Measurements from ENCODE around the gene EIF3K. TPM values are rescaled to one million over a fixed set of nuclear protein-coding genes. Genes with fewer than 3 reads are reported as not detected.

Gene EIF3K
- total RNA-seq, 4 donors from 2014 or later, result 392 to 489 (median 414) TPM

- WGBS, 2 donors (ENCODE audit: low coverage in 1 of 2), result 6 to 18% methylated on average over 4 to 5 of the region's 7 CpGs
Measured at GRCh38 chr19:38653028-38653571, 34.1 kb downstream of the EIF3K start.

GRCh38 chr19:38654628-38655055 lies 35.7 kb downstream of the EIF3K start:
- no peaks in the 10 kb centered on the region for H3K9me3 ChIP-seq
- no peaks in the 10 kb centered on the region for H3K27me3 ChIP-seq
- H3K4me1 ChIP-seq, result peaks cover 32 to 98% (median 64%) of the 10 kb centered on the region in 3 donors
- WGBS, 2 donors (ENCODE audit: low coverage in 1 of 2), result 9 to 16% methylated on average over 4 to 6 of the region's 6 CpGs
- TF ChIP-seq, protein P1, sequence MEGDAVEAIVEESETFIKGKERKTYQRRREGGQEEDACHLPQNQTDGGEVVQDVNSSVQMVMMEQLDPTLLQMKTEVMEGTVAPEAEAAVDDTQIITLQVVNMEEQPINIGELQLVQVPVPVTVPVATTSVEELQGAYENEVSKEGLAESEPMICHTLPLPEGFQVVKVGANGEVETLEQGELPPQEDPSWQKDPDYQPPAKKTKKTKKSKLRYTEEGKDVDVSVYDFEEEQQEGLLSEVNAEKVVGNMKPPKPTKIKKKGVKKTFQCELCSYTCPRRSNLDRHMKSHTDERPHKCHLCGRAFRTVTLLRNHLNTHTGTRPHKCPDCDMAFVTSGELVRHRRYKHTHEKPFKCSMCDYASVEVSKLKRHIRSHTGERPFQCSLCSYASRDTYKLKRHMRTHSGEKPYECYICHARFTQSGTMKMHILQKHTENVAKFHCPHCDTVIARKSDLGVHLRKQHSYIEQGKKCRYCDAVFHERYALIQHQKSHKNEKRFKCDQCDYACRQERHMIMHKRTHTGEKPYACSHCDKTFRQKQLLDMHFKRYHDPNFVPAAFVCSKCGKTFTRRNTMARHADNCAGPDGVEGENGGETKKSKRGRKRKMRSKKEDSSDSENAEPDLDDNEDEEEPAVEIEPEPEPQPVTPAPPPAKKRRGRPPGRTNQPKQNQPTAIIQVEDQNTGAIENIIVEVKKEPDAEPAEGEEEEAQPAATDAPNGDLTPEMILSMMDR (IDR thresholded peaks at IDR 0.05), result no peak
- TF ChIP-seq POLR2AphosphoS5 (IDR thresholded peaks at IDR 0.05) (peak; percentile 78), POLR2A (IDR thresholded peaks at IDR 0.05) (no peak), EP300 (IDR thresholded peaks at IDR 0.05) (no peak)
- H3K27ac ChIP-seq, result peak overlapping the region; percentile 95 to 97 (median 96)
- no peak overlapping the region for H3K4me3 ChIP-seq
- peaks cover 0 to 3% of the 10 kb centered on the region in 2 donors for H3K36me3 ChIP-seq
- ATAC-seq, result no peak

More at GRCh38 chr19:38653028-38653571, 34.1 kb downstream of the EIF3K start:
- peak; percentile 30 for ATAC-seq
- Histone ChIP-seq H3K36me3 (peaks cover 0 to 3% of the 10 kb centered on the region in 2 donors), H3K27ac (peak overlapping the region; percentile 95 to 97 (median 96)), H3K27me3 (no peaks in the 10 kb centered on the region), H3K9me3 (no peaks in the 10 kb centered on the region), H3K4me1 (peaks cover 24 to 95% (median 54%) of the 10 kb centered on the region in 3 donors), H3K4me3 (no peak overlapping the region)
- TF ChIP-seq, protein P1 (IDR thresholded peaks at IDR 0.05), result peak in 2 of 4 experiments; percentile 9 to 21
- no peak for TF ChIP-seq POLR2A (IDR thresholded peaks at IDR 0.05)
- peak; percentile 70 for TF ChIP-seq POLR2AphosphoS5 (IDR thresholded peaks at IDR 0.05)
- TF ChIP-seq EP300 (IDR thresholded peaks at IDR 0.05), result no peak

DNA sequence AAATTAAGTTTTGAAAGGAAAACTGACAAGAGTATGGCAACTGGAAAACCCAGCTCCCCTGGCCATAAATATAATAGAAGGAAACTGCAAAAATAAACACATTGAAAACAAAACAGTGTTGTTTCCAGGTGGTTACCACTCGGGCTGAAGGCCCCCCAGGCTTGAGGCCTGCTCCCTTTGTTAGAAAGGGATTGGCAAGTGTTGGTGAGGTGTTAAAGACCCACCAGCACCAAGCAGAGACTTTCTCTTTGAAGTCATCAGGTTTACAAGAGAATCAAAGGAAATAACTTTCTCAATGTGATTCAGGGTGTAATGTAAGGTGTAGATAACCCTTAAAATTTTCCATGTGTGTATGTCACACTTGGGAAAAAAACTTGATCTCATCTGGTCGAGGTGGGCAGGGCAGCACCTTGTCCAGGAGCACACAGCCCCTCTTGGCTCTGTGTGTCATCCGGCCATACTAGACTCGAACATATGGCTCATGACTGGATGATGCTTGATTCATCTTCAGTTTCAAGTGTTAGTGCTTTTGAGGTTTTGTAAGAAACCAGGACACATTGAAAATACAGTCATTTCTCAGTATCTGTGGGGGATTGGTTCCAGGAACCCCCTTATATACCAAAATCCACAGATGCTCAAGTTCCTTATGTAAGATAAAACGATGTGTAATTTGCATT lies 36.3 kb downstream of the EIF3K start:
- H3K27ac ChIP-seq, result peak overlapping the region; percentile 95 to 97 (median 96)
- H3K27me3 ChIP-seq, result no peaks in the 10 kb centered on the region
- H3K4me1 ChIP-seq, result peaks cover 35 to 98% (median 70%) of the 10 kb centered on the region in 3 donors
- WGBS, 2 donors (ENCODE audit: low coverage in 1 of 2), result 37 to 46% methylated on average over 4 to 5 of the region's 5 CpGs
- peaks cover 0 to 3% of the 10 kb centered on the region in 2 donors for H3K36me3 ChIP-seq
- TF ChIP-seq POLR2AphosphoS5 (IDR thresholded peaks at IDR 0.05), result no peak
- no peak for TF ChIP-seq POLR2A (IDR thresholded peaks at IDR 0.05)
- TF ChIP-seq, protein P1 (IDR thresholded peaks at IDR 0.05), result no peak
- TF ChIP-seq EP300 (IDR thresholded peaks at IDR 0.05), result no peak
- H3K9me3 ChIP-seq, result no peaks in the 10 kb centered on the region
- H3K4me3 ChIP-seq, result no peak overlapping the region
- ATAC-seq, result no peak

DNA sequence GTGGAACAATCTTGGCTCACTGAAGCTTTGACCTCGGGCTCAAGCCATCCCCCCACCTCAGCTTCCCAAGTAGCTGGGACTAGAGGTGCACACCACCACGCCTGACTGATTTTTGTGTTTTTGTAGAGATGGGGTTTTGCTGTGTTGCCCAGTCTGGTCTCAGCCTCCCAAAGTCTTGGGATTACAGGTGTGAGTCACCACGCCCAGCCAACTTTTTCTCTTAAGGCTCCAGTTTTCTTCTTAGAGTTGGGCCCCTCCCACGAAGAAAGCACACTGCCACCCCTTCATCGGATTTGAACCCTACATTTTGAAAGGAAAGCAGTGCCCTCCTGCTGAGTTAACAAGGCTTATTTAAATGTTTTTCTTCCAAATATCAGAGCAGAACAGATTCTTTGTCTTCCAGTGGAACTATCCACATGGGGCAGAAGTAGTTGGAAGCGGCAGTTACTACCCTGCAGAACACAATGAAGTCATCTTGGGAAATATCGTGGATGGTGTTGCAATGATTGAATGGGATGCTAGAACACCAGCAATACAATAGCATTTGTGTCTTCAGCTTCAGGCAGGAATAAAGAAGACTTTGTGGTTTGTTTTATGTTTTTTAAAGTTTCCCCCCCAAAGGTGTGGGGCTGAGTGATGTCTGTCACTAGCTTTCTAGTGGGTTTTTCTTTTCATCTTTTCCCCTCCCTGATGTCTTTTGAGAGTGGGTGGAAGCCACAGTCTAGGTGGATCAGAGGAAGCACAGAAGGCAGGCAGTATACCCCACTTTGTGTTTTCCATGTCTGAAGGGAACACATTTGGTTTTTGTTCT lies 37.4 kb downstream of the EIF3K start:
- Histone ChIP-seq H3K27me3 (no peaks in the 10 kb centered on the region), H3K27ac (peak overlapping the region; percentile 95 to 97 (median 96)), H3K4me3 (no peak overlapping the region), H3K36me3 (peaks cover 0 to 7% of the 10 kb centered on the region in 2 donors), H3K9me3 (no peaks in the 10 kb centered on the region), H3K4me1 (peaks cover 35 to 98% (median 74%) of the 10 kb centered on the region in 3 donors)
- 61 to 64% methylated on average over 6 to 7 of the region's 7 CpGs for WGBS, 2 donors (ENCODE audit: low coverage in 1 of 2)
- ATAC-seq, result peak; percentile 34
- TF ChIP-seq, protein P1 (IDR thresholded peaks at IDR 0.05), result no peak
- peak; percentile 55 for TF ChIP-seq POLR2AphosphoS5 (IDR thresholded peaks at IDR 0.05)
- no peak for TF ChIP-seq POLR2A (IDR thresholded peaks at IDR 0.05)
